ENCODE results near the gene PWP1. TPM values are rescaled to one million over a fixed set of nuclear protein-coding genes. Genes with fewer than 3 reads are reported as not detected.

PWP1 gene
- polyA plus RNA-seq, 4 donors, result 12.4 to 34.4 (median 22.0) TPM

GRCh38 chr12:107660861-107661415 is 24.7 kb upstream of the PWP1 start:
- 72 to 84% (median 84%) methylated on average over 12 of the region's 12 CpGs for WGBS, 3 donors
- no peaks in the 10 kb centered on the region for H3K9me3 ChIP-seq (ENCODE audit: control insufficient read depth in 2 of 2, insufficient read depth in 1 of 2, low read depth in 1 of 2, low read length in 1 of 2)
- FAIRE-seq, result no peak
- no peaks in the 10 kb centered on the region for H3K27me3 ChIP-seq (ENCODE audit: control insufficient read depth in 3 of 3, insufficient read depth in 3 of 3, low read length in 3 of 3)
- no peak overlapping the region for H3K27ac ChIP-seq (ENCODE audit: low read depth in 1 of 3, low read length in 2 of 3)
- no peaks in the 10 kb centered on the region for H3K36me3 ChIP-seq (ENCODE audit: control insufficient read depth in 3 of 3, insufficient read depth in 2 of 3, low read depth in 1 of 3, low read length in 3 of 3)
- H3K4me1 ChIP-seq (ENCODE audit: control insufficient read depth in 3 of 3, insufficient read depth in 2 of 3, low read depth in 1 of 3, low read length in 2 of 3), result peaks cover 0 to 10% (median 5%) of the 10 kb centered on the region in 3 donors
- no peak overlapping the region for H3K4me3 ChIP-seq (ENCODE audit: low read depth in 1 of 3, low read length in 3 of 3)
- DNase-seq, result no peak

- Histone ChIP-seq H3K4me3 (ENCODE audit: low read depth in 1 of 3, low read length in 3 of 3) (no peak overlapping the region), H3K9me3 (ENCODE audit: control insufficient read depth in 2 of 2, insufficient read depth in 1 of 2, low read depth in 1 of 2, low read length in 1 of 2) (no peaks in the 10 kb centered on the region), H3K27me3 (ENCODE audit: control insufficient read depth in 3 of 3, insufficient read depth in 3 of 3, low read length in 3 of 3) (no peaks in the 10 kb centered on the region), H3K36me3 (ENCODE audit: control insufficient read depth in 3 of 3, insufficient read depth in 2 of 3, low read depth in 1 of 3, low read length in 3 of 3) (no peaks in the 10 kb centered on the region), H3K4me1 (ENCODE audit: control insufficient read depth in 3 of 3, insufficient read depth in 2 of 3, low read depth in 1 of 3, low read length in 2 of 3) (peaks cover 0 to 6% (median 5%) of the 10 kb centered on the region in 3 donors), H3K27ac (ENCODE audit: low read depth in 1 of 3, low read length in 2 of 3) (no peak overlapping the region)
- WGBS, 3 donors, result 60 to 72% (median 67%) methylated on average over 3 of the region's 3 CpGs
- DNase-seq, result no peak
- no peak for FAIRE-seq
These were observed 23.8 kb upstream of the PWP1 start for GRCh38 chr12:107661830-107662229.

GRCh38 chr12:107662484-107662883 is 23.1 kb upstream of the PWP1 start:
- FAIRE-seq (no peak), DNase-seq (no peak)
- Histone ChIP-seq H3K36me3 (ENCODE audit: control insufficient read depth in 3 of 3, insufficient read depth in 2 of 3, low read depth in 1 of 3, low read length in 3 of 3) (no peaks in the 10 kb centered on the region), H3K4me3 (ENCODE audit: low read depth in 1 of 3, low read length in 3 of 3) (no peak overlapping the region), H3K27ac (ENCODE audit: low read depth in 1 of 3, low read length in 2 of 3) (no peak overlapping the region), H3K4me1 (ENCODE audit: control insufficient read depth in 3 of 3, insufficient read depth in 2 of 3, low read depth in 1 of 3, low read length in 2 of 3) (peaks cover 0 to 4% (median 3%) of the 10 kb centered on the region in 3 donors), H3K9me3 (ENCODE audit: control insufficient read depth in 2 of 2, insufficient read depth in 1 of 2, low read depth in 1 of 2, low read length in 1 of 2) (no peaks in the 10 kb centered on the region), H3K27me3 (ENCODE audit: control insufficient read depth in 3 of 3, insufficient read depth in 3 of 3, low read length in 3 of 3) (no peaks in the 10 kb centered on the region)
- 61 to 76% (median 64%) methylated on average over 6 of the region's 6 CpGs for WGBS, 3 donors

GRCh38 chr12:107663277-107663676 is 22.3 kb upstream of the PWP1 start:
- WGBS, 3 donors, result 67 to 80% (median 69%) methylated on average over 6 of the region's 6 CpGs
- Histone ChIP-seq H3K4me1 (ENCODE audit: control insufficient read depth in 3 of 3, insufficient read depth in 2 of 3, low read depth in 1 of 3, low read length in 2 of 3) (no peaks in the 10 kb centered on the region), H3K27me3 (ENCODE audit: control insufficient read depth in 3 of 3, insufficient read depth in 3 of 3, low read length in 3 of 3) (no peaks in the 10 kb centered on the region), H3K9me3 (ENCODE audit: control insufficient read depth in 2 of 2, insufficient read depth in 1 of 2, low read depth in 1 of 2, low read length in 1 of 2) (no peaks in the 10 kb centered on the region), H3K4me3 (ENCODE audit: low read depth in 1 of 3, low read length in 3 of 3) (no peak overlapping the region), H3K27ac (ENCODE audit: low read depth in 1 of 3, low read length in 2 of 3) (no peak overlapping the region), H3K36me3 (ENCODE audit: control insufficient read depth in 3 of 3, insufficient read depth in 2 of 3, low read depth in 1 of 3, low read length in 3 of 3) (no peaks in the 10 kb centered on the region)
- FAIRE-seq (no peak), DNase-seq (no peak)

- DNase-seq, result no peak
These were observed 19.6 kb upstream of the PWP1 start for GRCh38 chr12:107666009-107666408.

GRCh38 chr12:107667464-107667863 is 18.1 kb upstream of the PWP1 start:
- Histone ChIP-seq H3K4me3 (ENCODE audit: low read depth in 1 of 3, low read length in 3 of 3) (no peak overlapping the region), H3K9me3 (ENCODE audit: control insufficient read depth in 2 of 2, insufficient read depth in 1 of 2, low read depth in 1 of 2, low read length in 1 of 2) (no peaks in the 10 kb centered on the region), H3K27ac (ENCODE audit: low read depth in 1 of 3, low read length in 2 of 3) (no peak overlapping the region), H3K4me1 (ENCODE audit: control insufficient read depth in 3 of 3, insufficient read depth in 2 of 3, low read depth in 1 of 3, low read length in 2 of 3) (no peaks in the 10 kb centered on the region), H3K27me3 (ENCODE audit: control insufficient read depth in 3 of 3, insufficient read depth in 3 of 3, low read length in 3 of 3) (peaks cover 0 to 5% (median 0%) of the 10 kb centered on the region in 3 donors), H3K36me3 (ENCODE audit: control insufficient read depth in 3 of 3, insufficient read depth in 2 of 3, low read depth in 1 of 3, low read length in 3 of 3) (no peaks in the 10 kb centered on the region)
- FAIRE-seq (no peak), DNase-seq (no peak)
- WGBS, 3 donors, result 87 to 88% (median 88%) methylated on average over 4 of the region's 4 CpGs

More at GRCh38 chr12:107666009-107666408, 19.6 kb upstream of the PWP1 start:
- Histone ChIP-seq H3K27me3 (ENCODE audit: control insufficient read depth in 3 of 3, insufficient read depth in 3 of 3, low read length in 3 of 3) (peaks cover 0 to 5% (median 0%) of the 10 kb centered on the region in 3 donors), H3K4me3 (ENCODE audit: low read depth in 1 of 3, low read length in 3 of 3) (no peak overlapping the region), H3K9me3 (ENCODE audit: control insufficient read depth in 2 of 2, insufficient read depth in 1 of 2, low read depth in 1 of 2, low read length in 1 of 2) (no peaks in the 10 kb centered on the region), H3K27ac (ENCODE audit: low read depth in 1 of 3, low read length in 2 of 3) (no peak overlapping the region), H3K4me1 (ENCODE audit: control insufficient read depth in 3 of 3, insufficient read depth in 2 of 3, low read depth in 1 of 3, low read length in 2 of 3) (no peaks in the 10 kb centered on the region), H3K36me3 (ENCODE audit: control insufficient read depth in 3 of 3, insufficient read depth in 2 of 3, low read depth in 1 of 3, low read length in 3 of 3) (no peaks in the 10 kb centered on the region)
- FAIRE-seq, result no peak
- 84 to 87% (median 85%) methylated on average over 1 of the region's 1 CpG for WGBS, 3 donors

- no peak for FAIRE-seq
- DNase-seq, result no peak
- Histone ChIP-seq H3K36me3 (ENCODE audit: control insufficient read depth in 3 of 3, insufficient read depth in 2 of 3, low read depth in 1 of 3, low read length in 3 of 3) (no peaks in the 10 kb centered on the region), H3K27ac (ENCODE audit: low read depth in 1 of 3, low read length in 2 of 3) (no peak overlapping the region), H3K4me1 (ENCODE audit: control insufficient read depth in 3 of 3, insufficient read depth in 2 of 3, low read depth in 1 of 3, low read length in 2 of 3) (no peaks in the 10 kb centered on the region), H3K4me3 (ENCODE audit: low read depth in 1 of 3, low read length in 3 of 3) (no peak overlapping the region), H3K9me3 (ENCODE audit: control insufficient read depth in 2 of 2, insufficient read depth in 1 of 2, low read depth in 1 of 2, low read length in 1 of 2) (no peaks in the 10 kb centered on the region), H3K27me3 (ENCODE audit: control insufficient read depth in 3 of 3, insufficient read depth in 3 of 3, low read length in 3 of 3) (peaks cover 0 to 5% (median 0%) of the 10 kb centered on the region in 3 donors)
- 72 to 78% (median 75%) methylated on average over 9 of the region's 9 CpGs for WGBS, 3 donors
These were observed 17.1 kb upstream of the PWP1 start for GRCh38 chr12:107668320-107669098.

- WGBS, 3 donors, result 84 to 88% (median 86%) methylated on average over 8 of the region's 8 CpGs
- no peak for DNase-seq
- Histone ChIP-seq H3K9me3 (ENCODE audit: control insufficient read depth in 2 of 2, insufficient read depth in 1 of 2, low read depth in 1 of 2, low read length in 1 of 2) (no peaks in the 10 kb centered on the region), H3K27me3 (ENCODE audit: control insufficient read depth in 3 of 3, insufficient read depth in 3 of 3, low read length in 3 of 3) (peaks cover 0 to 5% (median 0%) of the 10 kb centered on the region in 3 donors), H3K4me1 (ENCODE audit: control insufficient read depth in 3 of 3, insufficient read depth in 2 of 3, low read depth in 1 of 3, low read length in 2 of 3) (no peaks in the 10 kb centered on the region), H3K36me3 (ENCODE audit: control insufficient read depth in 3 of 3, insufficient read depth in 2 of 3, low read depth in 1 of 3, low read length in 3 of 3) (no peaks in the 10 kb centered on the region), H3K27ac (ENCODE audit: low read depth in 1 of 3, low read length in 2 of 3) (no peak overlapping the region), H3K4me3 (ENCODE audit: low read depth in 1 of 3, low read length in 3 of 3) (no peak overlapping the region)
- no peak for FAIRE-seq
These were observed 15.7 kb upstream of the PWP1 start for GRCh38 chr12:107669946-107670345.

Data from small intestine (tissue), 7 donors.